ENCODE data around the gene RNASE12. TPM values are rescaled to one million over a fixed set of nuclear protein-coding genes. Genes with fewer than 3 reads are reported as not detected.

Gene RNASE12
- total RNA-seq, 2 experiments from 2014 or later = not detected

- intact Hi-C loops (cut with micrococcal nuclease) = no loop called here
- no peaks in the 10 kb centered on the region for H3K4me1 Mint-ChIP-seq (ENCODE audit: low read depth)
- no peak overlapping the region for H3K27ac Mint-ChIP-seq
- no peak for DNase-seq
- H3K4me3 Mint-ChIP-seq = no peak overlapping the region
- POLR2A ChIA-PET = no interaction called here
- CTCF ChIA-PET = no interaction called here
- no peaks in the 10 kb centered on the region for H3K9me3 Mint-ChIP-seq
- H3K36me3 Mint-ChIP-seq = no peaks in the 10 kb centered on the region
- peaks cover 2% of the 10 kb centered on the region for H3K27me3 Mint-ChIP-seq
Measured at GRCh38 chr14:20553024-20553423, 38.2 kb downstream of the RNASE12 start.

- H3K4me1 Mint-ChIP-seq (ENCODE audit: low read depth) = no peaks in the 10 kb centered on the region
- intact Hi-C loops (cut with micrococcal nuclease) = no loop called here
- H3K9me3 Mint-ChIP-seq = no peaks in the 10 kb centered on the region
- ChIA-PET POLR2A (no interaction called here), CTCF (interaction anchor here (1.4 kb wide), 1 partner anchor 21 kb away, joined by 3 read pairs; no protein-coding TSS in a partner anchor)
- no peak overlapping the region for H3K27ac Mint-ChIP-seq
- no peak for DNase-seq
- H3K27me3 Mint-ChIP-seq = peaks cover 2% of the 10 kb centered on the region
- H3K4me3 Mint-ChIP-seq = no peak overlapping the region
- no peaks in the 10 kb centered on the region for H3K36me3 Mint-ChIP-seq
Measured at GRCh38 chr14:20551606-20552005, 39.6 kb downstream of the RNASE12 start.

- POLR2A ChIA-PET = no interaction called here
- Mint-ChIP-seq H3K9me3 (no peaks in the 10 kb centered on the region), H3K27me3 (peaks cover 2% of the 10 kb centered on the region), H3K36me3 (no peaks in the 10 kb centered on the region), H3K4me1 (ENCODE audit: low read depth) (no peaks in the 10 kb centered on the region), H3K4me3 (no peak overlapping the region), H3K27ac (no peak overlapping the region)
- no peak for DNase-seq
- intact Hi-C loops (cut with micrococcal nuclease) = no loop called here
- CTCF ChIA-PET = interaction anchor here (1.4 kb wide), 1 partner anchor 20 kb away, joined by 3 read pairs; no protein-coding TSS in a partner anchor
Measured at GRCh38 chr14:20550926-20551325, 40.2 kb downstream of the RNASE12 start.

GRCh38 chr14:20548414-20549158 lies 42.6 kb downstream of the RNASE12 start:
- no peaks in the 10 kb centered on the region for H3K36me3 Mint-ChIP-seq
- H3K4me3 Mint-ChIP-seq = no peak overlapping the region
- ChIA-PET POLR2A (no interaction called here), CTCF (no interaction called here)
- no peak overlapping the region for H3K27ac Mint-ChIP-seq
- H3K27me3 Mint-ChIP-seq = peaks cover 12% of the 10 kb centered on the region
- no peaks in the 10 kb centered on the region for H3K4me1 Mint-ChIP-seq (ENCODE audit: low read depth)
- no peak for DNase-seq
- H3K9me3 Mint-ChIP-seq = no peaks in the 10 kb centered on the region
- intact Hi-C loops (cut with micrococcal nuclease) = no loop called here

GRCh38 chr14:20546877-20547276 lies 44.3 kb downstream of the RNASE12 start:
- Mint-ChIP-seq H3K27me3 (peaks cover 12% of the 10 kb centered on the region), H3K4me1 (ENCODE audit: low read depth) (no peaks in the 10 kb centered on the region), H3K4me3 (no peak overlapping the region), H3K36me3 (no peaks in the 10 kb centered on the region), H3K27ac (no peak overlapping the region), H3K9me3 (no peaks in the 10 kb centered on the region)
- intact Hi-C loops (cut with micrococcal nuclease) = no loop called here
- CTCF ChIA-PET = no interaction called here
- DNase-seq = no peak
- POLR2A ChIA-PET = no interaction called here

Other genes starting within 250 kb of the RNASE12 start
- 10 to 100 TPM; 46.3 to 47.3 TPM for gene PARP2, start 247.7 kb downstream of the RNASE12 start, total RNA-seq
- 10 to 100 TPM; 47.1 to 49.3 TPM for gene TEP1, start 177.9 kb downstream of the RNASE12 start, total RNA-seq
- gene KLHL33, start 155.2 kb downstream of the RNASE12 start, total RNA-seq = under 1 TPM in 1 of 2 experiments, not detected in 1; 0.12 TPM
- 10 to 100 TPM; 39.2 to 41.0 TPM for gene OSGEP, start 136.6 kb downstream of the RNASE12 start, total RNA-seq
- 100 to 1,000 TPM; 186 to 193 TPM for gene APEX1, start 136.2 kb downstream of the RNASE12 start, total RNA-seq
- 10 to 100 TPM; 31.1 to 35.2 TPM for gene PIP4P1, start 129.9 kb downstream of the RNASE12 start, total RNA-seq
- 100 to 1,000 TPM; 178 to 179 TPM for gene PNP, start 122.0 kb downstream of the RNASE12 start, total RNA-seq
- under 1 TPM; 0.19 to 0.27 TPM for gene RNASE10, start 85.8 kb downstream of the RNASE12 start, total RNA-seq
- gene RNASE9, start 30.3 kb downstream of the RNASE12 start, total RNA-seq = not detected
- gene RNASE11, start 3.4 kb downstream of the RNASE12 start, total RNA-seq = not detected
- gene OR6S1, start 50.3 kb upstream of the RNASE12 start, total RNA-seq = not detected
- gene RNASE4, start 93.2 kb upstream of the RNASE12 start, total RNA-seq = under 1 TPM; 0.69 to 0.70 TPM
- gene ANG, start 97.4 kb upstream of the RNASE12 start, total RNA-seq = 1 to 10 TPM; 1.1 to 2.0 TPM
- not detected for gene EDDM3A, start 154.5 kb upstream of the RNASE12 start, total RNA-seq
- gene EDDM3B, start 177.0 kb upstream of the RNASE12 start, total RNA-seq = not detected
- 1 to 10 TPM; 1.6 to 2.3 TPM for gene RNASE6, start 189.9 kb upstream of the RNASE12 start, total RNA-seq
- not detected for gene RNASE1, start 211.5 kb upstream of the RNASE12 start, total RNA-seq

Measured in activated CD4-positive, alpha-beta memory T cell treated with anti-CD3 and anti-CD28 coated beads for 36 hours (primary cell).